Vagina (tissue), 2 donors: ENCODE measurements around the gene QKI.

Experiments
- POLR2A ChIP-seq, 2 donors: fragments of 450-650 bp; IDR thresholded peaks; one replicate each; pipeline ENCODE4 v1.6.1; 2017; ENCODE audit warnings: antibody characterized with exemption in 2 of 2, mild to moderate bottlenecking in 2 of 2, moderate library complexity in 2 of 2
- POLR2AphosphoS5 ChIP-seq, 2 donors: sonication (generic); formaldehyde crosslinking; IDR thresholded peaks; one replicate each; pipeline ENCODE4 v1.9.0; 2017; ENCODE audit warnings: antibody characterized with exemption in 2 of 2, mild to moderate bottlenecking in 2 of 2, low read depth in 1 of 2; ENCODE audit not compliant: insufficient read depth in 1 of 2
- TF ChIP-seq, protein P1 (sequence below), 3 experiments: fragments of 450-650 bp in 2 of 3; fragments of 200-600 bp in 1 of 3; sonication (generic) in 1 of 3; IDR thresholded peaks; one replicate each; pipeline ENCODE4 v1.5.1; 2017 to 2019; ENCODE audit warnings: antibody characterized with exemption in 3 of 3, mild to moderate bottlenecking in 2 of 3, moderate library complexity in 2 of 3

DNA sequence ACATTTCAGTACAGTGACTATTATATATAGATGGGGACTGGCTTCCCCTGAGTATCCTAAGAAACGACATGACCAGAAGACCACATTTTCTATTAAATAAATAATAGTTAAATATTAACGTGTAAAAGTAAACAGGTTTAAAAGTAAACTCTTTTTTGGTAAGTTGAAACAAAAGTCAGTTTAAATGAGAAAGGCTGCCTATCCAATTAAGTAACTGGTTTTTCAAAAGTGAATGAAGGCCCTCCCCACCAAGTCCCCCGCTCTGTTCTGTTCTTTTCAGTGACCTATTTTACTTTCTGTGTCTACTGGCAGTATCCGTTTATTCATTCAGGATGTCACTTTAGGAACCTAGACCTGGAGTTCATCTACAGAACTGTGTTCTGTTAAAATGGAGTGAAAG is 32.0 kb downstream of the QKI start:
- TF ChIP-seq, protein P1, sequence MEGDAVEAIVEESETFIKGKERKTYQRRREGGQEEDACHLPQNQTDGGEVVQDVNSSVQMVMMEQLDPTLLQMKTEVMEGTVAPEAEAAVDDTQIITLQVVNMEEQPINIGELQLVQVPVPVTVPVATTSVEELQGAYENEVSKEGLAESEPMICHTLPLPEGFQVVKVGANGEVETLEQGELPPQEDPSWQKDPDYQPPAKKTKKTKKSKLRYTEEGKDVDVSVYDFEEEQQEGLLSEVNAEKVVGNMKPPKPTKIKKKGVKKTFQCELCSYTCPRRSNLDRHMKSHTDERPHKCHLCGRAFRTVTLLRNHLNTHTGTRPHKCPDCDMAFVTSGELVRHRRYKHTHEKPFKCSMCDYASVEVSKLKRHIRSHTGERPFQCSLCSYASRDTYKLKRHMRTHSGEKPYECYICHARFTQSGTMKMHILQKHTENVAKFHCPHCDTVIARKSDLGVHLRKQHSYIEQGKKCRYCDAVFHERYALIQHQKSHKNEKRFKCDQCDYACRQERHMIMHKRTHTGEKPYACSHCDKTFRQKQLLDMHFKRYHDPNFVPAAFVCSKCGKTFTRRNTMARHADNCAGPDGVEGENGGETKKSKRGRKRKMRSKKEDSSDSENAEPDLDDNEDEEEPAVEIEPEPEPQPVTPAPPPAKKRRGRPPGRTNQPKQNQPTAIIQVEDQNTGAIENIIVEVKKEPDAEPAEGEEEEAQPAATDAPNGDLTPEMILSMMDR (IDR thresholded peaks at IDR 0.05), result no peak
- TF ChIP-seq POLR2A (IDR thresholded peaks at IDR 0.05) (no peak), POLR2AphosphoS5 (IDR thresholded peaks at IDR 0.05; ENCODE audit: insufficient read depth in 1 of 2, low read depth in 1 of 2) (no peak)
